GM12878 (cell line): Measurements from ENCODE around the gene GPC6. TPM values are rescaled to one million over a fixed set of nuclear protein-coding genes. Genes with fewer than 3 reads are reported as not detected.

Experiments used
- ATAC-seq: fragments of 200-7000 bp; cut with Tn5 transposase; 3 replicates; pipeline ENCODE4 v1.9.1; 2020; ENCODE audit warnings: mild to moderate bottlenecking, moderate library complexity
- BruUV-seq: library from RNA; stranded (reverse); fragments of 400-500 nt; replicated peaks from 2 replicates; lab custom pipeline; 2021; lab: Mats Ljungman, UMichigan
- CTCF ChIA-PET: fragments of 300-600 bp; sonication (Branson Sonifier 250); formaldehyde crosslinking; extraction: SDS; loops from one replicate; lab custom pipeline; 2021; ENCODE audit warnings: inconsistent platforms; lab: Yijun Ruan, JAX
- POLR2A ChIA-PET: fragments of 350-600 bp; formaldehyde crosslinking; extraction: SDS; loops from one replicate; lab custom pipeline; 2021; ENCODE audit warnings: inconsistent platforms; lab: Charles Lee
- RAD21 ChIA-PET: fragments of 300-600 bp; sonication (Branson Sonifier 250); formaldehyde crosslinking; loops from one replicate; lab custom pipeline; 2023; ENCODE audit warnings: antibody characterized with exemption; ENCODE audit not compliant: unreplicated experiment; lab: Charles Lee
- SMC1A ChIA-PET: fragments of 300-600 bp; sonication (Branson Sonifier 250); formaldehyde crosslinking; loops from one replicate; lab custom pipeline; 2023; ENCODE audit not compliant: unreplicated experiment, uncharacterized antibody; lab: Charles Lee
- DNase-seq: peaks from one replicate; pipeline ENCODE4 v3.0.0-alpha.2; 2011; ENCODE audit warnings: low read depth, low spot score
- FAIRE-seq: peaks from 3 replicates; lab custom pipeline; 2011; peaks lifted over from hg19 to GRCh38; lab: Jason Lieb, UNC
- H2AFZ ChIP-seq: 2 replicates; pipeline ENCODE4 v1.6.0; 2011; ENCODE audit warnings: low read depth, low read length, control low read depth; ENCODE audit not compliant: control insufficient read depth
- H3K27ac ChIP-seq: 2 replicates; pipeline ENCODE4 v1.5.1; 2011; ENCODE audit warnings: control low read depth; ENCODE audit not compliant: control insufficient read depth, insufficient read depth
- H3K27me3 ChIP-seq, 2 experiments: replicated peaks in 1 of 2; 2 replicates each; pipeline versions ENCODE4 v1.6.0 to v1.6.1; 2011; ENCODE audit warnings: low read length in 1 of 2; ENCODE audit not compliant: control insufficient read depth in 2 of 2, insufficient read depth in 2 of 2
- H3K36me3 ChIP-seq, 2 experiments: 2 replicates each; pipeline ENCODE4 v1.5.1; 2011; ENCODE audit warnings: low read length in 1 of 2; ENCODE audit not compliant: control insufficient read depth in 2 of 2, insufficient read depth in 2 of 2
- H3K4me1 ChIP-seq: 2 replicates; pipeline ENCODE4 v1.6.1; 2011; ENCODE audit warnings: mild to moderate bottlenecking, low read length, moderate library complexity, mixed read lengths; ENCODE audit not compliant: control insufficient read depth, insufficient read depth
- H3K4me2 ChIP-seq: 2 replicates; pipeline ENCODE4 v1.6.0; 2011; ENCODE audit warnings: control low read depth; ENCODE audit not compliant: control insufficient read depth, insufficient read depth
- H3K4me3 ChIP-seq: fragments of 200-600 bp; sonication (generic); 2 replicates; pipeline ENCODE4 v1.5.1; 2016
- H3K79me2 ChIP-seq: 2 replicates; pipeline ENCODE4 v1.6.0; 2011; ENCODE audit warnings: low read length; ENCODE audit not compliant: control insufficient read depth, insufficient read depth
- H3K9ac ChIP-seq: 2 replicates; pipeline ENCODE4 v1.8.0; 2011; ENCODE audit warnings: low read length, control low read depth, mixed read lengths; ENCODE audit not compliant: control insufficient read depth, insufficient read depth
- H3K9me3 ChIP-seq: replicated peaks from 3 replicates; pipeline ENCODE4 v1.5.1; 2011; ENCODE audit warnings: mild to moderate bottlenecking, low read length; ENCODE audit not compliant: control insufficient read depth, insufficient read depth
- H4K20me1 ChIP-seq: 2 replicates; pipeline ENCODE4 v1.6.0; 2011; ENCODE audit not compliant: control insufficient read depth, insufficient read depth
- CBX3 ChIP-seq: fragments of 200-600 bp; sonication (generic); IDR thresholded peaks from 2 replicates; pipeline ENCODE4 v1.6.1; 2016; ENCODE audit warnings: low read depth, borderline replicate concordance
- CHD2 ChIP-seq: IDR thresholded peaks from 2 replicates; pipeline ENCODE4 v1.6.1; 2011; ENCODE audit warnings: low read depth, low read length, improper control_type of control experiment, borderline replicate concordance
- ESRRA ChIP-seq: IDR thresholded peaks from 2 replicates; pipeline ENCODE4 v1.6.1; 2012; ENCODE audit warnings: mild to moderate bottlenecking, low read length, improper control_type of control experiment
- EZH2 ChIP-seq: IDR thresholded peaks from 2 replicates; pipeline ENCODE4 v1.6.1; 2012; ENCODE audit warnings: low read depth, mild to moderate bottlenecking, control low read depth, inconsistent platforms, low read length, borderline replicate concordance; ENCODE audit not compliant: control insufficient read depth
- GABPA ChIP-seq: IDR thresholded peaks from 2 replicates; pipeline ENCODE4 v1.6.1; 2014; ENCODE audit warnings: antibody characterized with exemption, low read depth, mild to moderate bottlenecking, inconsistent platforms
- MLLT1 ChIP-seq: fragments of 450-650 bp; IDR thresholded peaks from 2 replicates; pipeline ENCODE4 v1.6.1; 2016; ENCODE audit warnings: mild to moderate bottlenecking
- NFXL1 ChIP-seq: fragments of 450-650 bp; IDR thresholded peaks from 2 replicates; pipeline ENCODE4 v1.6.1; 2017; ENCODE audit warnings: antibody characterized with exemption, mild to moderate bottlenecking, borderline replicate concordance
- WRNIP1 ChIP-seq: IDR thresholded peaks from 2 replicates; pipeline ENCODE4 v1.6.1; 2011; ENCODE audit warnings: low read depth, low read length, improper control_type of control experiment, borderline replicate concordance
- ZNF384 ChIP-seq: IDR thresholded peaks from 2 replicates; pipeline ENCODE4 v1.6.1; 2012; ENCODE audit warnings: low read depth, mild to moderate bottlenecking, low read length, improper control_type of control experiment, borderline replicate concordance
- ZNF592 ChIP-seq: fragments of 450-650 bp; IDR thresholded peaks from 2 replicates; pipeline ENCODE4 v1.6.1; 2017; ENCODE audit warnings: mild to moderate bottlenecking, moderate library complexity
- in situ Hi-C: fragments of 300-500 bp; cut with MboI; formaldehyde crosslinking; loops from 9 replicates; pipeline ENCODE4 v1.14.3; 2018; ENCODE audit warnings: mixed read lengths
- intact Hi-C: fragments of 100-400 bp; cut with micrococcal nuclease; formaldehyde crosslinking; loops from one replicate; pipeline ENCODE4 v1.14.2; 2022; ENCODE audit not compliant: unreplicated experiment
- polyA plus RNA-seq, 11 experiments: library from polyadenylated mRNA; depleted of rRNA in 4 of 11; unstranded in 6 of 11; stranded (reverse) in 5 of 11; fragments of >200 nt; fragmentation: Nextera tagmentation in 4 of 11; fragmentation: Illumina TruSeq in 1 of 11; extraction: Ambion mirVana in 4 of 11; extraction: Trizol in 1 of 11; gene quantifications; 1 replicate in 1 of 11; 2 replicates in 10 of 11; pipeline versions ENCODE4 v1.2.1 to v1.2.3, GENCODE V29; 2011 to 2016; ENCODE audit warnings: inconsistent platforms in 2 of 11, missing spikeins in 2 of 11, low read depth in 1 of 11
- total RNA-seq, 4 experiments: library from RNA; depleted of rRNA in 3 of 4; stranded (reverse); fragments of >200 nt in 3 of 4; fragmentation: Illumina TruSeq in 1 of 4; extraction: Trizol in 1 of 4; gene quantifications; 2 replicates each; pipeline versions ENCODE4 v1.2.1 to v1.2.3, GENCODE V29; 2013 to 2021

The GPC6 gene
- total and polyA plus RNA-seq, 10 of the 15 experiments (the other 5 are each of a cell fraction or from before 2014, with no cell fraction given), result 0.03 to 0.04 (median 0.03) TPM; not detected in 7

- TF ChIP-seq ZNF384 (no peak), NFXL1 (no peak), CBX3 (no peak), CHD2 (no peak), ESRRA (no peak), WRNIP1 (no peak), EZH2 (no peak), MLLT1 (no peak), ZNF592 (no peak), GABPA (no peak)
- Histone ChIP-seq H3K27me3 (no peaks in the 10 kb centered on the region), H3K4me3 (no peak overlapping the region), H3K9ac (no peak overlapping the region), H3K27ac (no peak overlapping the region), H4K20me1 (no peaks in the 10 kb centered on the region), H3K9me3 (no peaks in the 10 kb centered on the region), H3K79me2 (no peaks in the 10 kb centered on the region), H3K36me3 (no peaks in the 10 kb centered on the region), H2AFZ (no peak overlapping the region), H3K4me1 (no peaks in the 10 kb centered on the region), H3K4me2 (no peak overlapping the region)
- in situ Hi-C loops, result no loop called here
- no TSS peak for BruUV-seq
- ATAC-seq (no peak), FAIRE-seq (no peak), DNase-seq (no peak)
- ChIA-PET POLR2A (no interaction called here), CTCF (no interaction called here), SMC1A (no interaction called here), RAD21 (no interaction called here)
- intact Hi-C loops, result no loop called here
Measured at GRCh38 chr13:93550236-93550635, 323.6 kb downstream of the GPC6 start.
